Measurements from ENCODE around the gene SLC4A5.

DNA sequence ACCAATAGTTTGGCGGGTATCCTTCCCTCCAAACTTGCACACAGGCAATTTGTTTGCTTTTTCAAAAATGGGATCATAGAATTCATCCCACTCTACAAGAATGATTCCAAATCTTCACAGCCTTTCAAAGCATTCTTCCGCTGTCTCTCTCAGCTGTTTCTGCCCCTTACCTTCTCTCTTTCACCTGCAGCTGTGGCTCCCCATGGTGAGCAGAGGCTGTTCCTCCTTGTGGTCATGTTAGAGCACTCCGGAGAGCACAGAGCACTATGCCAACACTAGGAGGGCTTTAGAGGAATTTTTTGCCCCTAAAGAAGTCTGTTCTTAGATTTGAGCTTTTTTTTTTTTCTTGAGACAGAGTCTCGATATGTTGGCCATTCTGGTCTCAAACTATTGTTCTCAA is 114.4 kb downstream of the SLC4A5 start:
- TF ChIP-seq, protein P1, sequence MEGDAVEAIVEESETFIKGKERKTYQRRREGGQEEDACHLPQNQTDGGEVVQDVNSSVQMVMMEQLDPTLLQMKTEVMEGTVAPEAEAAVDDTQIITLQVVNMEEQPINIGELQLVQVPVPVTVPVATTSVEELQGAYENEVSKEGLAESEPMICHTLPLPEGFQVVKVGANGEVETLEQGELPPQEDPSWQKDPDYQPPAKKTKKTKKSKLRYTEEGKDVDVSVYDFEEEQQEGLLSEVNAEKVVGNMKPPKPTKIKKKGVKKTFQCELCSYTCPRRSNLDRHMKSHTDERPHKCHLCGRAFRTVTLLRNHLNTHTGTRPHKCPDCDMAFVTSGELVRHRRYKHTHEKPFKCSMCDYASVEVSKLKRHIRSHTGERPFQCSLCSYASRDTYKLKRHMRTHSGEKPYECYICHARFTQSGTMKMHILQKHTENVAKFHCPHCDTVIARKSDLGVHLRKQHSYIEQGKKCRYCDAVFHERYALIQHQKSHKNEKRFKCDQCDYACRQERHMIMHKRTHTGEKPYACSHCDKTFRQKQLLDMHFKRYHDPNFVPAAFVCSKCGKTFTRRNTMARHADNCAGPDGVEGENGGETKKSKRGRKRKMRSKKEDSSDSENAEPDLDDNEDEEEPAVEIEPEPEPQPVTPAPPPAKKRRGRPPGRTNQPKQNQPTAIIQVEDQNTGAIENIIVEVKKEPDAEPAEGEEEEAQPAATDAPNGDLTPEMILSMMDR (conservative IDR thresholded peaks at IDR 0.05): no peak
- TF ChIP-seq ZFX (IDR thresholded peaks at IDR 0.05): no peak
